Hepatocyte (in vitro differentiated cells): Measurements from ENCODE around the gene RASGRF1.

Experiments used
- CTCF ChIP-seq: fragments of 200-600 bp; sonication (generic); IDR thresholded peaks from 2 replicates; pipeline ENCODE4 v1.5.1; 2016; ENCODE audit warnings: antibody characterized with exemption, mild to moderate bottlenecking; ENCODE audit not compliant: poor library complexity
- EZH2 ChIP-seq: fragments of 200-600 bp; sonication (generic); IDR thresholded peaks from 2 replicates; pipeline ENCODE4 v1.6.1; 2016; ENCODE audit warnings: antibody characterized with exemption, mild to moderate bottlenecking, borderline replicate concordance

- TF ChIP-seq CTCF, result no peak
- TF ChIP-seq EZH2, result no peak
Observed at GRCh38 chr15:78992416-78993256, 97.9 kb downstream of the RASGRF1 start.
